ENCODE data around the gene UGGT2.
"Not testable (repeated sequence)": the region's sequence is repeated elsewhere in the genome, so short reads cannot be mapped to it uniquely, and the experiment has no call there.

UGGT2 gene

GRCh38 chr13:95987841-95988240 lies 65.4 kb downstream of the UGGT2 start:
- no peak for DNase-seq

- no peak for DNase-seq
These were observed 71.1 kb downstream of the UGGT2 start for GRCh38 chr13:95982144-95982543.

- DNase-seq = not testable (repeated sequence)
These were observed 80.5 kb downstream of the UGGT2 start for GRCh38 chr13:95972651-95973050.

GRCh38 chr13:95970878-95971277 lies 82.3 kb downstream of the UGGT2 start:
- DNase-seq = no peak

GRCh38 chr13:95968906-95969305 lies 84.3 kb downstream of the UGGT2 start:
- DNase-seq = no peak

GRCh38 chr13:95957331-95957730 lies 95.9 kb downstream of the UGGT2 start:
- no peak for DNase-seq

- no peak for DNase-seq
These were observed 96.5 kb downstream of the UGGT2 start for GRCh38 chr13:95956589-95957148.

- no peak for DNase-seq
These were observed 97.5 kb downstream of the UGGT2 start for GRCh38 chr13:95955719-95956118.

- DNase-seq = no peak
These were observed 97.9 kb downstream of the UGGT2 start for GRCh38 chr13:95955255-95955654.

GRCh38 chr13:95954266-95954665 lies 98.9 kb downstream of the UGGT2 start:
- DNase-seq = no peak

- no peak for DNase-seq
These were observed 103.1 kb downstream of the UGGT2 start for GRCh38 chr13:95950103-95950502.

GRCh38 chr13:95948656-95949055 lies 104.5 kb downstream of the UGGT2 start:
- DNase-seq = no peak

- DNase-seq = no peak
These were observed 115.4 kb downstream of the UGGT2 start for GRCh38 chr13:95937714-95938320.

- DNase-seq = no peak
These were observed 121.7 kb downstream of the UGGT2 start for GRCh38 chr13:95931300-95932025.

- no peak for DNase-seq
These were observed 123.8 kb downstream of the UGGT2 start for GRCh38 chr13:95929430-95929829.

GRCh38 chr13:95928367-95928906 lies 124.8 kb downstream of the UGGT2 start:
- DNase-seq = not testable (repeated sequence)

- DNase-seq = no peak
These were observed 127.0 kb downstream of the UGGT2 start for GRCh38 chr13:95926231-95926630.

- no peak for DNase-seq
These were observed 128.7 kb downstream of the UGGT2 start for GRCh38 chr13:95924389-95924994.

- no peak for DNase-seq
These were observed 131.7 kb downstream of the UGGT2 start for GRCh38 chr13:95921485-95921884.

- no peak for DNase-seq
These were observed 132.7 kb downstream of the UGGT2 start for GRCh38 chr13:95920485-95920884.

GRCh38 chr13:95918860-95919259 lies 134.3 kb downstream of the UGGT2 start:
- no peak for DNase-seq

- no peak for DNase-seq
These were observed 138.2 kb downstream of the UGGT2 start for GRCh38 chr13:95914991-95915501.

Measured in anterior cingulate cortex (tissue), 58 donors.